Natural killer cell treated with Interleukin-12 subunit alpha and Interleukin-12 subunit beta and Interleukin-15 and Interleukin-18, amount 100 ng/mL, for 72 hours (primary cell): ENCODE data around the gene CTNNA2. TPM values are rescaled to one million over a fixed set of nuclear protein-coding genes. Genes with fewer than 3 reads are reported as not detected.

ENCODE experiments used
- ATAC-seq, 2 donors: fragments of 150-1000 bp; cut with Tn5 transposase in 1 of 2; sonication (Bioruptor Pico), chemical (Tn5 transposase) in 1 of 2; 2 replicates each; pipeline ENCODE4 v1.10.0; 2021
- DNase-seq: peaks from one replicate; pipeline ENCODE4 v3.0.0; 2022; ENCODE audit warnings: low spot score
- H3K27ac Mint-ChIP-seq, 2 donors: 1 replicate in 1 of 2; 2 replicates in 1 of 2; pipeline ENCODE4 v1.8.0; 2022; ENCODE audit warnings: mixed read lengths in 2 of 2, mild to moderate bottlenecking in 1 of 2, moderate library complexity in 1 of 2
- H3K27me3 Mint-ChIP-seq, 2 donors: 1 replicate in 1 of 2; 2 replicates in 1 of 2; pipeline ENCODE4 v1.8.0; 2022; ENCODE audit warnings: mixed read lengths in 2 of 2
- H3K36me3 Mint-ChIP-seq: one replicate; pipeline ENCODE4 v1.8.0; 2022; ENCODE audit warnings: mixed read lengths
- H3K4me1 Mint-ChIP-seq, 2 donors: 1 replicate in 1 of 2; 2 replicates in 1 of 2; pipeline ENCODE4 v1.8.0; 2022; ENCODE audit warnings: low read depth in 2 of 2, mixed read lengths in 2 of 2, mild to moderate bottlenecking in 1 of 2
- H3K4me3 Mint-ChIP-seq: one replicate; pipeline ENCODE4 v1.8.0; 2022; ENCODE audit warnings: mixed read lengths
- H3K9me3 Mint-ChIP-seq: 2 replicates; pipeline ENCODE4 v1.8.0; 2022; ENCODE audit warnings: mixed read lengths
- total RNA-seq, 2 donors: library from RNA; stranded (reverse); gene quantifications; one replicate each; pipeline ENCODE4 v1.2.3, GENCODE V29; 2022

Gene CTNNA2
- total RNA-seq, 2 donors from 2014 or later: not detected

GRCh38 chr2:80258341-80258740, 745.5 kb downstream of the CTNNA2 start:
- DNase-seq (no peak), ATAC-seq (no peak)
- Mint-ChIP-seq H3K27me3 (no peaks in the 10 kb centered on the region), H3K4me3 (no peak overlapping the region), H3K36me3 (no peaks in the 10 kb centered on the region), H3K27ac (no peak overlapping the region), H3K9me3 (peaks cover 8% of the 10 kb centered on the region), H3K4me1 (no peaks in the 10 kb centered on the region)

- peaks cover 6% of the 10 kb centered on the region for H3K9me3 Mint-ChIP-seq
- H3K27me3 Mint-ChIP-seq: no peaks in the 10 kb centered on the region
- no peak overlapping the region for H3K4me3 Mint-ChIP-seq
- H3K36me3 Mint-ChIP-seq: no peaks in the 10 kb centered on the region
- DNase-seq (no peak), ATAC-seq (no peak)
- no peak overlapping the region for H3K27ac Mint-ChIP-seq
- no peaks in the 10 kb centered on the region for H3K4me1 Mint-ChIP-seq
Observed at GRCh38 chr2:80258793-80259192, 745.9 kb downstream of the CTNNA2 start.

- H3K9me3 Mint-ChIP-seq: peaks cover 9% of the 10 kb centered on the region
- DNase-seq (no peak), ATAC-seq (no peak)
- no peak overlapping the region for H3K27ac Mint-ChIP-seq
- no peaks in the 10 kb centered on the region for H3K4me1 Mint-ChIP-seq
- no peaks in the 10 kb centered on the region for H3K27me3 Mint-ChIP-seq
- no peak overlapping the region for H3K4me3 Mint-ChIP-seq
- H3K36me3 Mint-ChIP-seq: no peaks in the 10 kb centered on the region
Observed at GRCh38 chr2:80259292-80259691, 746.4 kb downstream of the CTNNA2 start.

- ATAC-seq: no peak
Observed at GRCh38 chr2:80266231-80266630, 753.4 kb downstream of the CTNNA2 start.

GRCh38 chr2:80269806-80270205, 757.0 kb downstream of the CTNNA2 start:
- Mint-ChIP-seq H3K4me1 (no peaks in the 10 kb centered on the region), H3K27me3 (no peaks in the 10 kb centered on the region), H3K4me3 (no peak overlapping the region), H3K36me3 (no peaks in the 10 kb centered on the region), H3K9me3 (peaks cover 20% of the 10 kb centered on the region), H3K27ac (no peak overlapping the region)
- DNase-seq (no peak), ATAC-seq (no peak)

More at GRCh38 chr2:80266231-80266630, 753.4 kb downstream of the CTNNA2 start:
- H3K27me3 Mint-ChIP-seq: no peaks in the 10 kb centered on the region
- peaks cover 13% of the 10 kb centered on the region for H3K9me3 Mint-ChIP-seq
- no peak overlapping the region for H3K27ac Mint-ChIP-seq
- H3K36me3 Mint-ChIP-seq: no peaks in the 10 kb centered on the region
- H3K4me3 Mint-ChIP-seq: no peak overlapping the region
- no peaks in the 10 kb centered on the region for H3K4me1 Mint-ChIP-seq
- DNase-seq: no peak

GRCh38 chr2:80280598-80280997, 767.7 kb downstream of the CTNNA2 start:
- H3K4me3 Mint-ChIP-seq: no peak overlapping the region
- DNase-seq (no peak), ATAC-seq (no peak)
- no peaks in the 10 kb centered on the region for H3K4me1 Mint-ChIP-seq
- peaks cover 21% of the 10 kb centered on the region for H3K9me3 Mint-ChIP-seq
- H3K27me3 Mint-ChIP-seq: no peaks in the 10 kb centered on the region
- no peak overlapping the region for H3K27ac Mint-ChIP-seq
- H3K36me3 Mint-ChIP-seq: peaks cover 6% of the 10 kb centered on the region

- DNase-seq (no peak), ATAC-seq (no peak)
- H3K4me1 Mint-ChIP-seq: no peaks in the 10 kb centered on the region
- peaks cover 6% of the 10 kb centered on the region for H3K36me3 Mint-ChIP-seq
- H3K27ac Mint-ChIP-seq: no peak overlapping the region
- H3K9me3 Mint-ChIP-seq: peaks cover 25% of the 10 kb centered on the region
- no peaks in the 10 kb centered on the region for H3K27me3 Mint-ChIP-seq
- H3K4me3 Mint-ChIP-seq: no peak overlapping the region
Observed at GRCh38 chr2:80281049-80281448, 768.2 kb downstream of the CTNNA2 start.

- Mint-ChIP-seq H3K27ac (no peak overlapping the region), H3K27me3 (no peaks in the 10 kb centered on the region), H3K36me3 (no peaks in the 10 kb centered on the region), H3K4me3 (no peak overlapping the region), H3K4me1 (no peaks in the 10 kb centered on the region), H3K9me3 (peaks cover 21% of the 10 kb centered on the region)
- ATAC-seq (no peak), DNase-seq (no peak)
Observed at GRCh38 chr2:80288576-80288975, 775.7 kb downstream of the CTNNA2 start.

- Mint-ChIP-seq H3K36me3 (no peaks in the 10 kb centered on the region), H3K9me3 (peaks cover 14% of the 10 kb centered on the region), H3K27ac (no peak overlapping the region), H3K4me1 (no peaks in the 10 kb centered on the region), H3K27me3 (no peaks in the 10 kb centered on the region), H3K4me3 (no peak overlapping the region)
- no peak for ATAC-seq
- DNase-seq: no peak
Observed at GRCh38 chr2:80291656-80292055, 778.8 kb downstream of the CTNNA2 start.

GRCh38 chr2:80292474-80292873, 779.6 kb downstream of the CTNNA2 start:
- H3K27ac Mint-ChIP-seq: no peak overlapping the region
- H3K4me1 Mint-ChIP-seq: no peaks in the 10 kb centered on the region
- no peaks in the 10 kb centered on the region for H3K27me3 Mint-ChIP-seq
- no peaks in the 10 kb centered on the region for H3K36me3 Mint-ChIP-seq
- no peak overlapping the region for H3K4me3 Mint-ChIP-seq
- ATAC-seq: no peak
- DNase-seq: no peak
- H3K9me3 Mint-ChIP-seq: peaks cover 11% of the 10 kb centered on the region

GRCh38 chr2:80293039-80293438, 780.2 kb downstream of the CTNNA2 start:
- Mint-ChIP-seq H3K27me3 (no peaks in the 10 kb centered on the region), H3K9me3 (peaks cover 11% of the 10 kb centered on the region), H3K4me1 (no peaks in the 10 kb centered on the region), H3K27ac (no peak overlapping the region), H3K36me3 (no peaks in the 10 kb centered on the region), H3K4me3 (no peak overlapping the region)
- ATAC-seq: no peak
- no peak for DNase-seq

- DNase-seq (no peak), ATAC-seq (no peak)
- Mint-ChIP-seq H3K4me1 (no peaks in the 10 kb centered on the region), H3K27ac (no peak overlapping the region), H3K27me3 (peaks cover 8 to 12% of the 10 kb centered on the region in 2 donors), H3K36me3 (no peaks in the 10 kb centered on the region), H3K9me3 (peaks cover 7% of the 10 kb centered on the region), H3K4me3 (no peak overlapping the region)
Observed at GRCh38 chr2:80298954-80299353, 786.1 kb downstream of the CTNNA2 start.

GRCh38 chr2:80299661-80300060, 786.8 kb downstream of the CTNNA2 start:
- ATAC-seq: no peak
- Mint-ChIP-seq H3K4me3 (no peak overlapping the region), H3K27ac (no peak overlapping the region), H3K9me3 (peaks cover 7% of the 10 kb centered on the region), H3K27me3 (peaks cover 10 to 12% of the 10 kb centered on the region in 2 donors), H3K36me3 (no peaks in the 10 kb centered on the region), H3K4me1 (no peaks in the 10 kb centered on the region)
- DNase-seq: no peak

GRCh38 chr2:80300346-80300745, 787.5 kb downstream of the CTNNA2 start:
- DNase-seq: no peak
- no peaks in the 10 kb centered on the region for H3K36me3 Mint-ChIP-seq
- H3K4me1 Mint-ChIP-seq: no peaks in the 10 kb centered on the region
- ATAC-seq: no peak
- H3K27me3 Mint-ChIP-seq: peaks cover 15 to 16% of the 10 kb centered on the region in 2 donors
- no peak overlapping the region for H3K4me3 Mint-ChIP-seq
- H3K9me3 Mint-ChIP-seq: peaks cover 4% of the 10 kb centered on the region
- no peak overlapping the region for H3K27ac Mint-ChIP-seq

GRCh38 chr2:80300954-80301353, 788.1 kb downstream of the CTNNA2 start:
- no peak overlapping the region for H3K4me3 Mint-ChIP-seq
- DNase-seq: no peak
- ATAC-seq: no peak
- H3K27me3 Mint-ChIP-seq: peaks cover 15 to 16% of the 10 kb centered on the region in 2 donors
- H3K27ac Mint-ChIP-seq: no peak overlapping the region
- peaks cover 3% of the 10 kb centered on the region for H3K9me3 Mint-ChIP-seq
- no peaks in the 10 kb centered on the region for H3K36me3 Mint-ChIP-seq
- no peaks in the 10 kb centered on the region for H3K4me1 Mint-ChIP-seq
